BE2C (cell line): ENCODE results near the gene BEST4.

Experiments used
- DNase-seq: peaks from one replicate; pipeline ENCODE4 v3.0.0-alpha.2; 2020
- H3K27me3 ChIP-seq: fragments of 250-450 bp; sonication (Bioruptor Pico); 2 replicates; pipeline ENCODE4 v1.5.1; 2020; ENCODE audit warnings: mild to moderate bottlenecking
- H3K36me3 ChIP-seq: fragments of 250-450 bp; sonication (Bioruptor Pico); 2 replicates; pipeline ENCODE4 v1.5.1; 2020; ENCODE audit warnings: mild to moderate bottlenecking
- H3K4me1 ChIP-seq: fragments of 250-450 bp; sonication (Bioruptor Pico); 2 replicates; pipeline ENCODE4 v1.5.1; 2020
- H3K4me3 ChIP-seq: 2 replicates; pipeline ENCODE4 v1.5.1; 2011; ENCODE audit warnings: low read depth, low read length
- H3K9me3 ChIP-seq: fragments of 250-450 bp; sonication (Bioruptor Pico); 2 replicates; pipeline ENCODE4 v1.5.1; 2020
- TF ChIP-seq, protein P1 (sequence below): IDR thresholded peaks from 2 replicates; pipeline ENCODE4 v1.5.1; 2012; ENCODE audit warnings: mild to moderate bottlenecking, low read depth, low read length

BEST4 gene

DNA sequence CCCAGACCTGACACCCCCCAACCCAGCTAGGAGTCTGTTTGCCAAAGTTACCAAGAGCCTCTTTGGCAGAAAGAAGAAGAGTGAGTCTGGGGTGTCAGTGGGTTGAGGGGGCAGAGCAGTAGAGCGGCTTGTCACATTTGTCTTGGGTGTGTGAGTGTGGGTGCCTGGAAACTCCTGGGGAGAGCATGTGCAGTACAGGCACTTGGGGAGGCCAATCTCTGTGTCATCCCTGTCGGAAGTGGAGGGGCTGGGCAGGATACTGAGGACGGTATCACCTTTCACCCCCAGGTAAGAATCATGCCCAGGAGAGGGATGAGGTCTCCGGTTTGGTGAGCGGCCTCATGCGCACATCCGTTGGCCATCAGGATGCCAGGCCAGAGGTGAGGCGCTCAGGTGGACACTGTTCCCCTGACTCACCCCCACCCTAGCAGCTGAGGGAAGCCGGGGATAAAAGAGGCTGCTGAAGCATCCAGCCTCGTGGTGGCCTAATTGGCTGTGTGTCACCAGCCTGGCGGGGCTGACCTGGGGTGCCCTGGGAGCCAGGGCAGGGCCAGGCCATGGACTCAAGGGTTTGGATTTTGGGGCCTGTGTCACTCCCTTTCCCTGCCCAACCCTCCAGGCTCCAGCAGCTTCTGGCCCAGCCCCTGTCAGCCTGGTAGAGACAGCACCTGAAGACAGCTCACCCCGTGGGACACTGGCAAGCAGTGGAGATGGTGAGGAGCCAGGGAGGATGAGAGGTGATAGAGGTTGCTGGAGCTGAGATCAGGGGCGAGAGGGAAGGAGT is 15.5 kb upstream of the BEST4 start:
- Histone ChIP-seq H3K4me3 (no peak overlapping the region), H3K4me1 (peaks cover 20% of the 10 kb centered on the region), H3K9me3 (no peaks in the 10 kb centered on the region), H3K27me3 (no peaks in the 10 kb centered on the region), H3K36me3 (no peaks in the 10 kb centered on the region)
- DNase-seq = no peak
- TF ChIP-seq, protein P1, sequence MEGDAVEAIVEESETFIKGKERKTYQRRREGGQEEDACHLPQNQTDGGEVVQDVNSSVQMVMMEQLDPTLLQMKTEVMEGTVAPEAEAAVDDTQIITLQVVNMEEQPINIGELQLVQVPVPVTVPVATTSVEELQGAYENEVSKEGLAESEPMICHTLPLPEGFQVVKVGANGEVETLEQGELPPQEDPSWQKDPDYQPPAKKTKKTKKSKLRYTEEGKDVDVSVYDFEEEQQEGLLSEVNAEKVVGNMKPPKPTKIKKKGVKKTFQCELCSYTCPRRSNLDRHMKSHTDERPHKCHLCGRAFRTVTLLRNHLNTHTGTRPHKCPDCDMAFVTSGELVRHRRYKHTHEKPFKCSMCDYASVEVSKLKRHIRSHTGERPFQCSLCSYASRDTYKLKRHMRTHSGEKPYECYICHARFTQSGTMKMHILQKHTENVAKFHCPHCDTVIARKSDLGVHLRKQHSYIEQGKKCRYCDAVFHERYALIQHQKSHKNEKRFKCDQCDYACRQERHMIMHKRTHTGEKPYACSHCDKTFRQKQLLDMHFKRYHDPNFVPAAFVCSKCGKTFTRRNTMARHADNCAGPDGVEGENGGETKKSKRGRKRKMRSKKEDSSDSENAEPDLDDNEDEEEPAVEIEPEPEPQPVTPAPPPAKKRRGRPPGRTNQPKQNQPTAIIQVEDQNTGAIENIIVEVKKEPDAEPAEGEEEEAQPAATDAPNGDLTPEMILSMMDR = no peak

DNA sequence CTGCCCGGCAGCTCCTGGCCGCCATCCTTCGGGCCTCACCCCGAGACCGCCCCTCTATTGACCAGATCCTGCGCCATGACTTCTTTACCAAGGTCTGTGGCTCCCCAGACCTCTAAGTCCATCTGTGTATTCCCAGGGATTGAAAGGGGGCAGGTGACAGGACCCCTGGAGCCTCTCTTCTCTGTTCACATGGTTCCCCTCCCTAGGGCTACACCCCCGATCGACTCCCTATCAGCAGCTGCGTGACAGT is 15.0 kb upstream of the BEST4 start:
- H3K4me1 ChIP-seq = peaks cover 18% of the 10 kb centered on the region
- no peak overlapping the region for H3K4me3 ChIP-seq
- no peaks in the 10 kb centered on the region for H3K27me3 ChIP-seq
- no peaks in the 10 kb centered on the region for H3K9me3 ChIP-seq
- no peaks in the 10 kb centered on the region for H3K36me3 ChIP-seq
- DNase-seq = no peak
- TF ChIP-seq, protein P1 = no peak

DNA sequence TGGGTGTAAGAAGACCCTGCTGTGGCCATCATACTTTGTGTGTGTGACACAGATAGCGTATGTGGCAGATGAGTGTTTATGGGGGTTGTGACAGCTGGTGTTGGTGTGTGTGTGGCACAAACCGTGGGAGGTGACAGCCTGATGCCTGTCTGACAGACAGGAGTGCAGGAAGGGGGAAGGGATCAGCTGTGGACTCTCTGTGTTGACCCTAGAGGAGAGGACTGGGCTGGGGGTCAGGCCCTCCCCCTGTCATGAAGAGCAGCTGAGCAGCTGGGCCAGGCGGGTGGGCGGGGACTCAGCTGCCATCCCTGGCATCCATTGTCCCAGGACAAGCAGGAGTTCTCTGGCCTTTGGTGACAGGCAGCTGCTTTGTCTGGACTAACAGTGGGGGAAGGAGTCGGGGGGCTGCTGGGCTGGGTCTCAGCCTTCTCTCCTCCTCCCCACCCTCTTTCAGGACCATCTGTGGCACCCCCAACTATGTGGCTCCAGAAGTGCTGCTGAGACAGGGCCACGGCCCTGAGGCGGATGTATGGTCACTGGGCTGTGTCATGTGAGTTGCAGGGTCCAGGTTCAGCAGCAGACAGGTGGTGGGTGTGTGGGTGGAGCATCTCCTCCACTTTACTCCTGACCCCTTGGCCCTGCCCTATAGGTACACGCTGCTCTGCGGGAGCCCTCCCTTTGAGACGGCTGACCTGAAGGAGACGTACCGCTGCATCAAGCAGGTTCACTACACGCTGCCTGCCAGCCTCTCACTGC is 14.5 kb upstream of the BEST4 start:
- TF ChIP-seq, protein P1 = no peak
- H3K4me1 ChIP-seq = peaks cover 13% of the 10 kb centered on the region

DNA sequence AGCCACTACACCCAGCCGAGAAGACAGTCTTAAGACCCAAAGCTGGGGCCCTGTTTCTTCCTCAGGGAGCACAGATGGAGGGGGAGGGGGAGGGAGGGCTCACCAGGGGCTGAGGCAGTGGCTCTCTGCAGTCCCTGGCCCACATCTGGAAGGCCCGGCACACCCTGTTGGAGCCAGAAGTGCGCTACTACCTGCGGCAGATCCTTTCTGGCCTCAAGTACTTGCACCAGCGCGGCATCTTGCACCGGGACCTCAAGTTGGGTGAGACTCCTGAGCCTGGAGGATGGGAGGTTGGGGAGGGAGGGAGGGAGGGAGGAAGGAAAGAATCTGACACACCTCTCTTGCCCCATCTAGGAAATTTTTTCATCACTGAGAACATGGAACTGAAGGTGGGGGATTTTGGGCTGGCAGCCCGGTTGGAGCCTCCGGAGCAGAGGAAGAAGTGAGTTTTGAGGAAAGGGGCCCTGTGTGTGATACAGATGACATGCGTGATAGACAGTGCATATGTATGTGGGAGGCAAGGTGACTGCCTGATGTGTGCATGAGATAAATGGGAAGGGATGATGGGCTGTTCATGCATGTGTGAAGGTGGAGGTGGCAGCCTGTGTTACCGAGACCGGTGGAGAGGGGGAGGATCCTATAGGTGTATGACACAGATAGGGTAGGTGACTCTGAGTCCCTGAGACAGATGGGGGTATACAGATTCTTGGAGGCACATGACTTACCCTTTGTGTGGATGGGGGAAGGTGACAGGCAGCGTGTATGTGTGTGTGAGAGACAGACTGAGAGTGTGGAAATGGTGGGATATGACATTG is 13.7 kb upstream of the BEST4 start:
- TF ChIP-seq, protein P1 = no peak
- no peaks in the 10 kb centered on the region for H3K36me3 ChIP-seq
- no peak overlapping the region for H3K4me3 ChIP-seq
- H3K4me1 ChIP-seq = peaks cover 5% of the 10 kb centered on the region
- H3K27me3 ChIP-seq = no peaks in the 10 kb centered on the region
- no peaks in the 10 kb centered on the region for H3K9me3 ChIP-seq
- no peak for DNase-seq

More for the DNA sequence above, 14.5 kb upstream of the BEST4 start:
- Histone ChIP-seq H3K9me3 (no peaks in the 10 kb centered on the region), H3K27me3 (no peaks in the 10 kb centered on the region), H3K4me3 (no peak overlapping the region), H3K36me3 (no peaks in the 10 kb centered on the region)
- DNase-seq = no peak

DNA sequence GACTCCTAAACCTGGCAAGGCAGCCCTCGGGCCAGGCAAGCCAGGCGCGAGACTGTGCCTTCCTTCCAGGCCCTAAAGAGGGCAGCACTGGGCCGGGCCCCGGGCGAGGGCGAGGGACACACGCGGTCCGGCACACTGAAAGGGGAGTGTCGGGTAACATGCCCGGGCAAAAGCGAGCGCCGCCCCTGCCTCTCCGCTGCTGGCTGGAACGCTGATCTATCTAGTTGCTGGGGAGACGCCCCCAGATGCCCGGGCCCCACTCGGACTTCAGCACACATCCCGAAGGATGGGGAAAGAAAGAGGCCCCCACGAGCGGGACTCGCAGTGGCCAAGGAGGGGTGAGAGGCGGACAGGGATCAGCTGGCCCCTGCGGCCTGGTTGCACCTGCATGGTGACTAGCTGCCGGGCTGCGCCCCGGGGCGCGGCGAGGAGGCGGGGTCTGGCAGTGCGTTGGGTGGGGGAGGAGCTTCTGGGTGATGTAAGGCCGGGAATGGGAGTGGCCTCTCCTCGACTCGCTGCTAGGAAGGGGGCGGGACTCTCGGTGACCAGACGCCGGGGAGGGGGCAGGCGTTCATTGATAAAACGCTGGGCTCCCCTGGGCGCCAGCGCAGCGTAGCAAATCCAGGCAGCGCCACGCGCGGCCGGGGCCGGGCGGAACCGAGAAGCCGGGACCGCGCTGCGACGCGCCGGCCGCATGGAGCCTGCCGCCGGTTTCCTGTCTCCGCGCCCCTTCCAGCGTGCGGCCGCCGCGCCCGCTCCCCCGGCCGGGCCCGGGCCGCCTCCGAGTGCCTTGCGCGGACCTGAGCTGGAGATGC is 12.0 kb upstream of the BEST4 start, which contains the start of gene PLK3:
Gene PLK3 (plus strand): TSS at position 608 of the 815 bp plus-strand sequence. CDS start 87 bp downstream, at position 695.
- peaks cover 5% of the 10 kb centered on the region for H3K4me1 ChIP-seq
- no peaks in the 10 kb centered on the region for H3K36me3 ChIP-seq
- no peaks in the 10 kb centered on the region for H3K9me3 ChIP-seq
- no peaks in the 10 kb centered on the region for H3K27me3 ChIP-seq
- peak within 1 kb of the TSS; percentile 65 for H3K4me3 ChIP-seq
- TF ChIP-seq, protein P1 = peak; percentile 61
- DNase-seq = peak; percentile 94
